Middle frontal gyrus (tissue), 1 donor: ENCODE measurements around the gene JARID2.

Experiments
- DNase-seq: peaks from one replicate; pipeline ENCODE4 v3.0.0-alpha.2; 2015; ENCODE audit warnings: low spot score; ENCODE audit errors: extremely low spot score

JARID2 gene

DNA sequence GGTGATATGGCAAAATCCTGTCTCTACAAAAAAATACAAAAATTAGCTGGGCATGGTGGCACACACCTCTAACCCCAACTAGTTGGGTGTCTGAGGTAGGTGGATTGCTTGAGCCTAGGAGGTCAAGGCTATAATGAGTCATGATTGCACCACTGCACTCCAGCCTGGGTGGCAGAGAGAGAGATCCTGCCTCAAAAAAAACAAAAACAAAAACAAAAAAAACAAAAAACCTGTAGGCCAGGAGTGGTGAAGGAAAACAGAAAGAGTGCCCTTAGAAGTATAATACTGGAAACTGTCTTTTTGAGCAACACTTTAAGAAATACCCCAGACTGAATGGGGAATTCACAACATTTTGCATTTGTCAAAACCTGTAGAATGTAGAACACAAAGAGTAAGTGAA is 85.3 kb downstream of the JARID2 start:
- no peak for DNase-seq

DNA sequence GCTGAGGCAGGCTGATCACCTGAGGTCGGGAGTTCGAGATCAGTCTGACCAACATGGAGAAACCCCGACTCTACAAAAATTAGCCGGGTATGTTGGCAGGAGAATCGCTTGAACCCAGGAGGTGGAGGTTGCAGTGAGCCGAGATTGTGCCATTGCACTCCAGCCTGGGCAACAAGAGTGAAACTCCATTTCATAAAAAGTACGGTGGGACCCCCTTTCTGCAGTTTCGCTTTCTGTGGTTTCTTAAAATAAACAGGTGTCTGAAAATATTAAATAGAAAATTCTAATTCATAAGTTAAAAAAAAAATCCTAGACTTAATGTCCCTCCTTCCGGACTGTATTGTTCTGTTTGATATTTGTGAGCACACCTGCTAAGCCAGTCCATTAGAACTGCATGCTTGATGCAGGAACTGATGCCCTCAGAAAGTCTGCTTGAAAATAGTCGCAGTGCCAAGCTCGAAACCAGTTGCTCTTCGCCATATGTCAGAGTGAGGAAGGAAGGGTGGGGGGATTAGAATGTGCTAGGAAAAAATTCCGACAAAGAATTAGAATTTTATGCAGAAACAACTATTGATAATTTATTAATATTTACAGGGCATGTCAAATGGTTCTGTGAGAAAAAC is 85.9 kb downstream of the JARID2 start:
- DNase-seq, result no peak

DNA sequence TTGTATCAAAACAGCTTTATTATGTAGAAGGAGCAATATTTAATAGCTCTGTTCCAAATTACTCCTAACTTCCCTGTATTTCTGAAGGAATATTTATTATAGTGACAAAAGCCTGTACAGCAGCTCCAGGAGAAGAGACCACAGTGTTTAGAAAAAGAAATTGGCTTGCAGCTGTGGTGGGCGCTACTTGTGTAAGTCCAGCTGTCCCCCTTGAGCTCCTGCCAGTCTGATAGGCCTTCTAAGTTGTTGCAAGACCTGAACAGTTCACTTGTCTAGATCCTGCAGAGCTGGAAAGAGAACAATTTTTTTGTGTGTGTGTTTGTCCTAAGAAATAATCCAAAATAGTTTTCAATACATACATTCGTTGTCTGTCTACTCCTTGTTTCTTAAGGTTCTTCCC is 86.6 kb downstream of the JARID2 start:
- DNase-seq, result no peak

DNA sequence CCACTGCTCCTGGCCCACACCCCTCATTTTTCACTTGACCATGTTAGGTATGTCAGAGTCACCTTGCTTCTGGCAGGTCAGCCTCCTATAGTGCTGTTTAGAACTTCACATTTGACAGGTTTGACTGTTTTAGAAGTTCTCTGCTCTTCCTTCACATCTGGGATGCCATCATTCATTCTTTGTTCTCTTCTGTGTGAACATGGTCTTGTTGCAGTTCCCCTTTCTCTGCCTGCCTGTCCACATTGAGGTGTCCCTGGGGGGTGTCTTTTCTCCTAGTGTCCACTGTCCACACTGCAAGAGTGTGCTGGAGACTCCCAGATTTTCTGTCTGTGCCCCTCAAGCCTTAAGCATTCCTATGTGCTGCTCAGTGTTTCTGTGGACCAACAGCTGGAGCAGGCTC is 89.5 kb downstream of the JARID2 start:
- DNase-seq, result no peak

DNA sequence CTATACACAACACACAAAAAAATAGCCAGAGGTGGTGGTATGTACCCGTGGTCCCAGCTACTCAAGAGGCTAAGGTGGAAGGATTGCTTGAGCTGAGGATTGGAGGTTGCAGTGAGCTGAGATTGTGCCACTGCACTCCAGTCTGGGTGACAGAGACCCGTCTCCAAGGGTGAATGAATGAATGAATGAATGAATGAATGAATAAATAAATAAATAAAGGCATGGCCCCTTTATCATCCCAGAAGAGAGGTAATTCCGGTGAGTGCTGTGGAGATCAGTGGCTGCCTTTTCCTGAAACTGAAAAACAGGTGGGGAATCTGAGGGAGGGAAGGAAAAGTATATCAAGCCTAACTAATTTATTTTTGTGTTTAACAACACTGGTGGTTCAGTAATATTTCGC is 90.0 kb downstream of the JARID2 start:
- DNase-seq, result no peak

DNA sequence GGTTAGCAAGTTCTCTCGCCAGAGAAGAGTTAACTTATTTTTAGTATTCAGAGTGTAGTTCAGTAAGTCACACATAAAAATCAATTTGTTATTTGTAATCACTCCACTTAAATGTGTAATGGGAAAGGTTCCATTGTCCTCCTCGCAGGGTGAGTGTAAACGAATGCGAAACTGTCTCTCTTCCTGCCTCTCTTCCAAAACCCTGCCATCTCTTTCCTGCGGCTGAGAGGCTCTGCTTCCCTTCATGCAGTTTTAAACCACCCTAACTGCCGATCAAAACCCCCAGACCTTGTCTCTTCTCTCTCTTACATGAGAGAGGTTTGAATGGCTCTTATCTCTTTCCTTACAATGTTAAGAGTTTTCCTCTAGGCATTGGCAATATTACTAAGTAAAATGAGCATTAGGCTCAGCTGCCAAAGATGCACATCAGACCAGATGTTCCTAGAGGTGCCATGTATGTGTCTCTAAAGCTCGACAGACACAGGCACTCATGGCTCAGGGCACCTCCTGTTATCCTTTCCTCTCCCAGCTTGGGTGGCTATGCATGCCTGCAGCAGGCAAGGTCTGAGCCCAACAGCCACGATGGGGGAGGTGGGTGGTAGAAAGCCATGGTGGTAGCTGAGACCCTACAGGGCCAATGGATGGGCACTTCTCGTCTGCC is 91.2 kb downstream of the JARID2 start:
- no peak for DNase-seq

DNA sequence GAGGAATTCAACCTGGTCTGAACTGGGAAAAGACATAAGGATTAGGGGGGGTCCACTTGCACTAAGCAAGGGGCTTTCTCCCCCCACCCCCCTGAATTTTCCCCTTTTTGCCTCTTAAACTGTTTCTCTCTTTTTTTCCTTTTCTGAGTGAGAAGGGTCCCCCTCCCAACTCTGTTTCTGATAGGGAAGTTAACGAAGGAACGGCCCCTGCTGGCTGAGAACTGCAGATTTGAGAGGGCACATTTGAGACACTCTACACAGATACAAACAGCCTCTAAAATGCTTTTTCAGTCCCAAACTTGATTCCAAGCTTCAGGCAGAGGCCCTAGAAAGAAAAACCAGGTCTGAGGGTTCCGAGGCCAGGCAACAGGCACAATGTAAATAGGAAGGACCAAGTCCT is 91.7 kb downstream of the JARID2 start:
- no peak for DNase-seq

DNA sequence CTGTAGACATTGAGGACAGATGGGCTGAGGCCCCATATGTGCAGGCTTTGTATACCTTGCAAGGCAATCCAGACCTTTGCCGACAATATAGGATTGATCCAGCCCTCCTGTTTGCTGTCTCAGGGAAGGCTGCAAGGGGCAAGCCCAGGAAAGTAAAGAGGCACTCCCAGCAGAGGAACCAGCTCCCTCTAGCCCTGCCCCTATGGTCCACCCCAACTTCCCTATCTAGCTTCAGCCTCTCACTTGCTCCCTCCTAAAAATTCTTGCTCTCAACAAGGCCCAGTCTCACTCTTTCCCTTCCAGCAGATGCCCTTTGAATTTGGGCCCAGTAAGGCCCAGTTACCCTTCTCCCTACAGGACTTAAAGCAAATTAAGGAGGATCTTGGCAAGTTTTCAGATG is 92.6 kb downstream of the JARID2 start:
- DNase-seq, result no peak

DNA sequence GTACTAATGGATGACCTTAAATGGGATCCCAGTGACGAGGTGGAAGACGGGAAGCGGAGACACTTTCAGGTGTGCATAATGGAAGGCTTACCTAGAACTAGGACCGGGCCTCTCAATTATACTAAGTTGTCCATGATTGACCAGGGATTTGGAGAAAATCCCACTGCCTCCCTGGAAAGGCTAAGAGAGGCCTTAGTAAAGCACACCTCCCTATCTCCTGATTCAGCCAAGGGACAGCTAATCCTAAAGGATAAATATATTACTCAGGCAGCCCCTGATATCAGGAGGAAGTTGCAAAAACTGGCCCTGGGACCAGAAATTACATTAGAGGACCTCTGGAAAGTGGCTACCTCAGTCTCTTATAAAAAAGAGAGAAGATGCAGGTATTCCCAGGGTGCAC is 93.2 kb downstream of the JARID2 start:
- no peak for DNase-seq

DNA sequence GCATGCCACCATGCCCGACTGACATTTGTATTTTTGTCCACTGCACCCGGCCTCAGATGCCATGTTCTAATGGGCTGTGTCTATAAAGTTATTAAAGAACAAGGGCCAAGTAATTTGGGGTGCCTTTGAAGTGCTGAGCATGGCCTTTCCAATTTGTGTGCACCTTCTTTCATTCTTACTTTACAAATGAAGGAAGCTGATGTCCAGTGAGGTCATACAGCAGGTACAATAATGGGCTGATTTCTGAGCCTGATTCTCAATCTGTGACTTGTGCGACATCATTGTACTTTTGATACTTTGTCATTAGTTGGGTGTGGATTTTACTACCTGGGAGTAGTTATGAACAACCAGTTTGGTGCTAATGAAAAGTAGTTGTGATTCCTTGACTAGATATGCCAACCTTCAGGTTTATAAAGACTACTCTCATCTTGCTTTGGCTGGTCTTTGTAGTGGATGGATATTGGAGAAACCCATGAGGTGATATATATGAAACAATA is 94.3 kb downstream of the JARID2 start:
- no peak for DNase-seq

DNA sequence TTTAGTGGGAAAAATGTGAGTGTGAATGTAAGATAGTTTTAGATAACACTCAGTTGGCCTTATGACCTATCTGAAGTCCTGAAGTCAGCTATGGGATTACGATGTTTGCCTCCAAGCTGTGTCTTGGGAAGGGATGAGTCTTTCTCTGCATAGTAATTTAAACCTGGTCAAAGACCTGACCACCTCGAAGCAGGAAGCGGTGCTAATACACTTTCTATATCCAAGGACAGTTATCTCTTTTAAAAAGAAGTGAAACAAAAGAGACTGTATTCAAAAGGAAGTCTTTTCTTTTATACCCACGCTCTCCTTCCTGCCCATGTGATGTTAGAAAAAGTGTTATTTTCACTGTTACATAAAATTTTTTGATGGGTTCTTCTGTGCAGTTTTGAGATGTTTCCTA is 94.9 kb downstream of the JARID2 start:
- no peak for DNase-seq

DNA sequence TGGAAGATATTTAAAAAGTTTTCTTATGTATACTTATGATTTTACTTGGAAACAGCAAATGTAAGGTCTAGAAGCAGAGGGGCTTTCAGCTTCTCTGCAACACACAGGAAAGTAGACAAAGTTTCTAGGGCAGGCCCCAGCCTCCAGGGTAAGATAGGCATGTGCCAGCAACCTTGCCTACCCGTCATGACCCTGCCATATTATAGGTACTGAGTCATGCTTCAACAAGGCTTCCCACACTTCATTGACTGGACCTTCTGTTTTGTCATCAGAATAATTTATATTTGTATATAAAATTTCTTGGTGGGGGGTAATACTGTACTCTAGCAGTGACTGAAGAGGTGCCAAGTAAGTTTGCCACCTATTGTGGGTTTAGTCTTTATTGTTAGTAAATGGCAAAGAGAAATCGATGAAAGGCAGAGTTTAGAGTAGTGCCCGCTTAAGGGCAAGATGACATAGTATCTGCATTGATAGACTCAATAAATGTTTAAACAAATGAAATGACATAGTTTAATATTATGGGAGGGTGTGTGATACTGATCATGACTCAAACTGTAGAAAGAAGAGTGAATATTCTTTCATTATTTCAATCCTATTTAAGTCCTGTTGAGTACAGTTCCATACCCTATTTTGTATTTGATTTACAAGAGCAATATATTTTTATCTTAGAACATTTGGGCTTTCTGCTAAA is 95.6 kb downstream of the JARID2 start:
- no peak for DNase-seq

DNA sequence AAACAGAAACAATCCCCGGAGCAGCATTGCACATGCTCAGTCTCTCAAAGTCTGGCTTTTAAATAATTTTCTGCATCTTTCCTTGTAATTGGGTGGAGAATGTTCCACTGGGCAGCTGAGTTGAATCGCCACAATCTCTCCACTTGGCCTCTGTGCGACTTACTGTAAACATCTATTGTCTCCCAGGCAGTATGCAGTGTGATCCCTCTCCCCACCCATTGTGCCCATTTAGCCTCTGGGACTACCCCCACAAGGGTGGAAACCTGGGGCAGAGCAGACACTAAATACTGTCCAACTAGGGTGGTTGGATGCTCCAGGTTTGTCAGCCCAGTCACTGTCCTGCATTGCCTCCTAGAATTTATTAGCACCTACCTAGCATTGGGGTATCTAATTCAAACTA is 96.2 kb downstream of the JARID2 start:
- no peak for DNase-seq

DNA sequence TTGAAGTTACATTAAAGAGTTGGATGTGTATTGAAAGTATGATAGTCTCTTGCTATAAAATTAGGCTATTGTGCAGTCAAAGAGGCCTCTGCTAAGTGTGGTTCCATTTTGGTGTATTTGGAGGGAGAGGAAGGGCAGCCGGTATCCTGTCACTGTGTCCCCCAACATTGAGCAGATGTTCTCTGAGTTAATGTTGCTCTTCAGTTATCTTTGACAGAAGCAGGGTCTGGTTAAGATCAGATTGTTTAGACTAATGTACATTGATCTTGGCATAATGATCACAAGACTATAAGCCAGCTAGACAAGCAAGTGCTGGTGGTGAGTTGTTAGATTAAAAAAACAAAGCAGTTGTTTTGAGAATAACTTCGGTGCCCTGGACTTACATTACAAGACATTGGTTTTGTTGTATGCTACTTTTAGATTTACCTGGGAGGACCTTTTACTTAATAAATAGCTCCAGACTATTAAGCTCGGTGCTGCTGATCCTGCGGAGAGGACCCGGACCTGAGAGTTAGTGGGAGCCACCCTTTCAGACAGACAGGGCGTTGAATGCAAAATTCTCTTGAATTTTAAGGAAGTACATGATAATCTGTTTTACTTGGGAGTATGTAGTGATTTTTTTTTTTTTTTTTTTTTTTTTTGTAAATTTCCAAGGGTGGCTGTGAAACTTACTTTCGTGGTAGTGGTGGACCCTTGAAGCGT is 97.8 kb downstream of the JARID2 start:
- no peak for DNase-seq

DNA sequence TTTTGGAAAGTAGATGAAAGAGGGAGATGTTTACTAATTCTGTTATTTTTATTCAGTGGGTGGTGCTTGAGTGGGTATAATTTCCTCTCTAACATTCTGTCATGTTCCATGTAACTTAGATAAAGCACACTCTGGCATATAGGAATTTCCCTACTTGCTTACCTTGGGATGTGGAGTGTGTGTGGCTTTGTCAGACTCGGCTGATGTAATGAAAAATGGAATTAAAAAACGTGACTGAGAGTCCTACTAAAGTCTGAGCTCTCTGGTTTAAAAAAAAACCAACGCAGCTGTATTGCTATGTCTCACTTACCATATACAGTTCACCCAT is 98.3 kb downstream of the JARID2 start:
- DNase-seq, result no peak

DNA sequence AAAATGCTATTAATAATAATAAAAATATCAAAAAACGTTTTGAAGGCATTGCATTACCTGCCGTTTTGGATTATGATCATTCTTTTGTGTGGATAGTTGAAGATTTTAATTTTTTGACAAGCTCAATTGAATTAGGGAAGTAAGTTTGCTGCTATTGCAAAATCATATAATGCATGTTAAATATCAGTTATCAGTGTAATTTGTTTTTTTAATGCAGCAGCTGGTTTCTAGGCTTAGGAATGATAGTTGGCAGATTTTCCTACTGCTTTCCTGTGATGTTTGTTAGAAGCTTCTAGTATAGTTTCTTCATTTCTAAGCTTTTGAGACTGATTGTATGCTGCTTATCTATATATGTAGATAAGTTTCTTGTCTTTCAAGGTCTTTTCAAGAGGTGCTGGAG is 99.0 kb downstream of the JARID2 start:
- DNase-seq, result no peak

DNA sequence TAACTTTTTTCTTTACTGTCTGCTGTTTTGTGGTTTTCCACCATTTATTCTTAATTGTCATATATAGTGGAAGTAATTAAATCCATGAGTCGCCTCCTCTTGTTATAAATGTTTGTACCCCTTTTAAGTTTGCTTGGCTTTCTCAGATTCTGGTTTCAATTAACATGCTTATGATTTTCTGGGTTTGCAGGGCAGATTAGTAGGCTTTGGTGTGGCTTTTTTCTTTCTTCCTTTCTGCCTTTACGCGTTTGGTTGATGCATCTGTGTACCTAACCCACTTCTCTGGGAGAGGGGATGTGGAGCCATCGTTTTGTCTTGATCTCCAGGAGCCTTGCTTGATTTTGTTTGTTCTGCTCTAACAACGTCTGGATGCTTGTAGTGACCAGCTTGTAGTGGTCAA is 100.4 kb downstream of the JARID2 start:
- no peak for DNase-seq

DNA sequence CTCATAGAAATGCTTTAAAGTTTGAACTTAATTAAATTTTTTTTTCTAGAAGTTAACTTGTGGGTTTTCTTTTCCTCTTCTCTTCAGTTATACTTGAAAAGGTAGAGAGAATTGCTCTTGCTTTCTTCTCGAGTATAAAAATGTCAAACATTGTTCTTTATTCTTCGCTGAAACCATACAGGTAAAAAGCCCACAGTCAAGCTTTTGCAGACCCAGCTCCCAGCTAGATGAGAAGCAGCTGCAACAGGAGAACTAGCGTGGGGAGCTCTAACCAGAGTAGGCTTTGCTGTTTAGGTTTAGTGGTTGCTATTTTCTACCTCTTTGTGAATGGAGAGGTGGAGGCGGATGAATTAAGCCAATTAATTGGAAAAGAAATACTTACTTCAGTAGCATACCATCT is 102.7 kb downstream of the JARID2 start:
- no peak for DNase-seq

DNA sequence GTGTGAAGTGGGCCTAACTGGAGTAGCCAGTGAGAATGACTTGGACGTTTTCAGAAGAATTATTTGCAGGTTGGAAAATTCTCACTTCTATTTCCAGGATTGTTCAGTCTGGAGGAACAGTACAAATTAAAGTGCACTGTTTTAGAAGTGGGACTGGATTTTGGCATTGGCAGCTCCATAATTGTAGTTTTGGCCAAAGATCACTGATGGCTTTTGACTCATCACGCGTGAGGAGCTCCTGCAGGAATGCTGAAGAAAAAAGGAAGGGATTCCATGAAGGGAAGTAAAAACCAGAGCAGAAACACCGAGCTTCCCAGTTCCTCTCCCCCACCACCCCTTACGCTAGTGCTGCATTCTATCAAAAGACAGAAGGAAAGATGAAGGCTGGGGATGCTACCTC is 103.5 kb downstream of the JARID2 start:
- DNase-seq, result no peak

DNA sequence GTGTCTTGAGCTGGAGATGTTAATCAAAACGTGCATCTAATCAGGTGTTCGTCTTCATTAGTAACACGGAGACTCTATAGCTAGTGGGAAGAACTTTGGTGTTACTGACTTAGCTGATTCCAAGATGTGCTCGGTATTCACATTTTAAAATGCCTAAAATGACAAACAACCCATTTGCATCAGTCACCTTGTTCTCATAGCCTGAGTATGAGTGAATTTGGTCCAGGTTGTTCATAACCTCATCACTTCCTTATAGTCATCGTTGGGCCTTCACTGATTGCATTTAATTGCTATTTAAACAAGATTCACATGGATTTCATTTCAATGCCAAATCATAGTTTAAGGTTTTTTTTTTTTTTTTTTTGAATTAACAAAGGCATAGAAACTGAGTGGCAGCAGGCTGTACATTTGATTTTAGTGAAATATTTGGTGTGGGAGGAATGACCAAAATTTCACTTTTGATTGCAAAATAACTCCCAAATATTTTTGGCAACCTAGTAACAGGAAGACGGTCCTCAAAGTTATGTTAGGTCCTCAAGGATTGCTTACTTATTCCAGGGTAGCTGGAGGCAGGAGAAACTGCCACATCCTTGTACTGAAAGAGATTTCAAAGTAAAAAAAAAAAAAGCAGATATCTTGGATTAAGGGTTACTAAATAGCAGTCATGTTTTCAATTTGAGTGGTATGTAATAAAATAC is 104.7 kb downstream of the JARID2 start:
- DNase-seq, result no peak

DNA sequence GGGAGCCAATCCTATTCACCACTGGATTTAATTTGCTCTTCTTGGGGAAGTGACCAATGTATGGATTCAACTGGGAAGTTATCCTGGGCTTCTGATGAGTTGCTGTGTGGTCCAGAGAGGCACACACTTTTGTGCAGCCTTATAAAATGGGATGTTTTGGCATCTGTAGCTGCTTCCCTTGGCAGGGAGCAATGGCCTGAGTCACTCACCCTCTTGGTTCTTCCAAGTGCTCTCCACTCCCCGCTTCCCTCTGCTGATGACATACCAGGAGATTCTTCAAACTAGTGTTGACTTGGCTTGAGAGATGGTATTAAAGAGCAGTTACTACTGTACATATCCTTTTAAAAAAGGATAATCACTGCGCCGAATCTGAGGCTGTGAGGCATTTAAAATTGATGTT is 105.8 kb downstream of the JARID2 start:
- DNase-seq, result no peak

DNA sequence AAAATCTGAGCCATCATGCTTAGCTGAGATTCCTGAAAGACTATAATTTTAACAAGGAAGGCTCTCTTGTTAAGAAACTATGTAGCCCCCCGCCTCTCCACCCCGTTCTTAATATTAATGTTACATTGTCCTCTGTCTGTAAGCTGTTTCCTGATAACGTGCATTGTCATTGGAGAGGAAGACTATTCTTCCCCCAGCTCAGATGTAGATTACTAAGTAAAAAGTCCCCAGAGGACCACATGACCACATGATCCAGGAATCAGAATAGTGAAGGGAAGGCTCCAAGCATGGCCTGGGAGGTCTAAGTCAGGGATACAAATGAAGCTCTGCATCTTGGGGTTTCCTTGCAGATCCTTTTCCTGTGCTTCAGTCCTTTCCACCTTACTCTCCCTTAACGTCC is 106.4 kb downstream of the JARID2 start:
- DNase-seq, result no peak
